Subcutaneous abdominal adipose tissue (tissue), 5 donors: Measurements from ENCODE around the gene HMGCS1.
A peak's percentile ranks its signal among the peaks of the same experiment; 100 is the strongest.

Experiments used
- H3K27ac ChIP-seq: one replicate; pipeline ENCODE4 v1.7.0; 2013; ENCODE audit warnings: low read depth, mild to moderate bottlenecking, inconsistent platforms, low read length, moderate library complexity
- H3K27me3 ChIP-seq, 5 donors: one replicate each; pipeline ENCODE4 v1.7.0; 2013; ENCODE audit warnings: low read length in 5 of 5, inconsistent platforms in 1 of 5; ENCODE audit not compliant: control insufficient read depth in 5 of 5, insufficient read depth in 4 of 5
- H3K36me3 ChIP-seq, 5 donors: one replicate each; pipeline ENCODE4 v1.7.0; 2013; ENCODE audit warnings: low read length in 5 of 5; ENCODE audit not compliant: control insufficient read depth in 5 of 5, insufficient read depth in 5 of 5
- H3K4me1 ChIP-seq, 5 donors: one replicate each; pipeline ENCODE4 v1.7.0; 2013; ENCODE audit warnings: low read length in 5 of 5, mild to moderate bottlenecking in 3 of 5, moderate library complexity in 1 of 5; ENCODE audit not compliant: control insufficient read depth in 5 of 5, insufficient read depth in 5 of 5
- H3K4me3 ChIP-seq, 5 donors: one replicate each; pipeline ENCODE4 v1.7.0; 2013; ENCODE audit warnings: low read length in 5 of 5, low read depth in 1 of 5
- H3K9ac ChIP-seq, 5 donors: one replicate each; pipeline ENCODE4 v1.7.0; 2013; ENCODE audit warnings: low read length in 5 of 5, mild to moderate bottlenecking in 4 of 5, moderate library complexity in 3 of 5
- H3K9me3 ChIP-seq, 5 donors: one replicate each; pipeline ENCODE4 v1.7.0; 2013; ENCODE audit warnings: low read length in 5 of 5; ENCODE audit not compliant: control insufficient read depth in 5 of 5
- donor health status: healthy.
- donor health status: healthy.
- donor health status: healthy.
- donor health status: healthy.
- donor health status: healthy.

The HMGCS1 gene

DNA sequence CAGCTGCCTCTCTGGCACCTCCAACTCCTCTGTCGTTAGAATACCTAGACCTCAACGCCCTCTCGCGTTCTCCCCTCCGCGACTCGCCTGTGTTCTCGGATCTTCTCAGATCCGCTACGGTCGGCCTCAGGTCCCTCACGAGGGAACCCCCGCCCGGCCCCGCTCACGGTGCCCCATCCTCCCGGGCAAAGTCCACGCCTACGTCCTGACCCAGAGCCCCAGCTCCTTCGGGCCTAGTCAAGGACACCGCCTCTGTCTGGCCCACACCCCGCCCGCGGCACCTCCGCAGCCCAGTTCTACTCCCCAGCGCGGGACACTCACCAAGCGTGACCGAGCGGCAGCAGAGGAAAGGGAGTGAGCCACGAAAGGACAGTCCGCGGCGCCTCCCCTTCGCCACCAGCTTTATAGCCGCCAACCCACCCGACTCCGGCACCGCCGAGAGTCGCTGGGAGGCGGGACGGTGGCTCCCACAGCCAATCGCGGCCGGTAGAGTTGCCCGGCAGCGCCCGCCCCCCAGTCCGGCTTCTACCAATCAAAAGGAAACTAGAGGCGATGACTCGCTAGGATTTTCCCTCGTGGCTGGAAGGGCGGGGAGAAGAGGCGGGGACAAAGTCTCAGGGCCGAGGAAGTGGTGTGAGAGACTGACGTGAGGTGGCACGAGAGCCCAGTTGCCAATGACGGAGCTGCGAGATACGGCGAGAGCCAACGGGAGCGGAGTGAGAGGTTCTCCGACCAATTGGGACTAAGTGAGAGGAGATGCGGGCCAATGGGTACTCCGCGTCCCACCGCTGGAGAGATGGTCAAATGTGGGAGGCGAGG, at the start of gene HMGCS1:
Gene HMGCS1, minus strand, starts transcription at position 378 of the 819 bp plus-strand sequence. CDS start 14,447 bp downstream, outside the sequence.
- no peaks in the 10 kb centered on the region for H3K9me3 ChIP-seq
- no peaks in the 10 kb centered on the region for H3K27me3 ChIP-seq
- H3K9ac ChIP-seq: peak within 1 kb of the TSS; percentile 88 to 96 (median 93)
- peak within 1 kb of the TSS; percentile 94 to 100 (median 95) for H3K4me3 ChIP-seq
- H3K4me1 ChIP-seq: peaks cover 8 to 51% (median 29%) of the 10 kb centered on the region in 5 donors
- H3K27ac ChIP-seq: peak within 1 kb of the TSS; percentile 90
- H3K36me3 ChIP-seq: no peaks in the 10 kb centered on the region

DNA sequence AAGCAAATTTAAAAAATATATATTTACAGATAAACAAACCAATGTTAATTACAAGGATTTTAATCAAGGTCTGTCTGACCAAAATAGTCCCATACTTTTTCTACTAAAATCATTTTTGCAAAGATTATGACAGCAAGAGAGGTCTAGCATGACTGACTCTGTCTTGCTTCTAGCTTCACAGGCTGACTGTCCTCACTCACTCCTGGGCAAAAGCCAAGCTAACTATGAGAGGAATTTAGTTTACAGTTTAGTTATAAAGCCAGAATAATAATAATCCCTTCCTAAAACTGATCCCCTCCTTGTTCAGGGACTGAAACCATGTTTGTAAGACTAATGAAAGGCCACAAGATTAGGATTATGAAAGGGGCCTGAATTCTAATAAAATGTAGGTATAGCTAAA, 45.5 kb upstream of the HMGCS1 start:
- Histone ChIP-seq H3K36me3 (no peaks in the 10 kb centered on the region), H3K9me3 (peaks cover 4 to 12% (median 10%) of the 10 kb centered on the region in 5 donors), H3K27me3 (no peaks in the 10 kb centered on the region), H3K27ac (no peak overlapping the region), H3K4me1 (no peaks in the 10 kb centered on the region), H3K4me3 (no peak overlapping the region), H3K9ac (no peak overlapping the region)

DNA sequence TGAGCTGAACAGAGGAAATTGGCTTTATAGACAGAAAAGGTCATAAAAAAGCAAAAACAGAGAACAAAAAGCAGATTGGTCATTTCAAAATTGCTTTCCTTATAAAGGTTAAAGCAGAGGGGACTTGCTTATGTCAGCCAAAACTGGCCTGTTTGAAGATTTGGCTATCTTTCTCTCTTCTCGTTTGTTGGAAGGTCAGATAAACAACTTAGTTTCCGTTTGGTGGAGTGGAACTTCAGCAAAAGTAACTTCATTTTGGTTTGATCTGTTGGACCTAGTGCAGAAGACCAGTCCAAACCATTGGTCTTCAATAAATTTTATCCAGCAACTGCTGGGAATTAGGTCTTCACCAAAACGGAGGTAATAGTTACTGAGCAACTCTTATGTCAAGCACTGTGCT, 45.1 kb upstream of the HMGCS1 start:
- peaks cover 4 to 12% (median 10%) of the 10 kb centered on the region in 5 donors for H3K9me3 ChIP-seq
- H3K27ac ChIP-seq: no peak overlapping the region
- H3K4me1 ChIP-seq: no peaks in the 10 kb centered on the region
- no peaks in the 10 kb centered on the region for H3K27me3 ChIP-seq
- no peaks in the 10 kb centered on the region for H3K36me3 ChIP-seq
- no peak overlapping the region for H3K4me3 ChIP-seq
- H3K9ac ChIP-seq: no peak overlapping the region

DNA sequence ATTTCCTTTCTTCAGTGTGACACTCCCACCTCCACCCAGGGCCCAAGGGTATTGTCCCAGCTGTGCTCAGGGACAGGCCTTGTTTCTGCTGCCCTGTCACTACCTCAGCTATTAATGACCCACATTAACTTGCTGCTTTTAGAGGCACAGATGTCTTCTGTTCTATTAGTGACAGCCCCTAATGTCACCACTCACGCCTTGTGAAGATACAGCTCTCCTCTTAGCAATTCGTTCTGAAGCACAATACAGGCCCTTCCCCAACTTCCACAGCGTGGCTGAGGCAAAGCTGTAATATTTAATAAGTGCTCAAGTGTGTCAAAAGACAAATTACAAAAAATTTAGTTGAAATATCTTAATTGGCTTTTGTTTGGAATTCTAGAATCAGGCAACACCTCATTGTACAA, 44.7 kb upstream of the HMGCS1 start:
- peaks cover 4 to 12% (median 10%) of the 10 kb centered on the region in 5 donors for H3K9me3 ChIP-seq
- no peaks in the 10 kb centered on the region for H3K36me3 ChIP-seq
- no peak overlapping the region for H3K9ac ChIP-seq
- H3K27me3 ChIP-seq: no peaks in the 10 kb centered on the region
- H3K27ac ChIP-seq: no peak overlapping the region
- no peaks in the 10 kb centered on the region for H3K4me1 ChIP-seq
- no peak overlapping the region for H3K4me3 ChIP-seq

DNA sequence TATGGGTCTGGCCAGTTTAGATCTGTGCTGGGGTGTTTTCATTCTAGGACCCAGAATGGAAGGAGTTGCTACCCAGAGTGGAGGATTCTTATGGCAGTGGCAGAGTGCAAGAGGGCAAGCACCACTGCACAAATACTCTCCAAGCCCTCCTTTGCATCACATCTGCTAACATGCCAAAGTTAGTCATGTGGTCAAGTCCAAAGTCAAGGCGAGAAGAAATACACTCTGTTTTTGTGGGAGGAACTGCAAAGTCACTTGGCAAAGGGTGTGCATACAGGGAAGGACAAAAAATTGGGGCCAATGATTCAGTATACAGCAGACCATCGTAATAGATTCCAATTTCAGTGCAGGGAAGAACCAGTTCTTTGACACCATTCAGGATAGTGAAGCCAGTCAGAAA, 43.9 kb upstream of the HMGCS1 start:
- Histone ChIP-seq H3K36me3 (no peaks in the 10 kb centered on the region), H3K4me3 (no peak overlapping the region), H3K9ac (no peak overlapping the region), H3K4me1 (no peaks in the 10 kb centered on the region), H3K27ac (no peak overlapping the region), H3K27me3 (no peaks in the 10 kb centered on the region), H3K9me3 (peaks cover 4 to 12% (median 10%) of the 10 kb centered on the region in 5 donors)

DNA sequence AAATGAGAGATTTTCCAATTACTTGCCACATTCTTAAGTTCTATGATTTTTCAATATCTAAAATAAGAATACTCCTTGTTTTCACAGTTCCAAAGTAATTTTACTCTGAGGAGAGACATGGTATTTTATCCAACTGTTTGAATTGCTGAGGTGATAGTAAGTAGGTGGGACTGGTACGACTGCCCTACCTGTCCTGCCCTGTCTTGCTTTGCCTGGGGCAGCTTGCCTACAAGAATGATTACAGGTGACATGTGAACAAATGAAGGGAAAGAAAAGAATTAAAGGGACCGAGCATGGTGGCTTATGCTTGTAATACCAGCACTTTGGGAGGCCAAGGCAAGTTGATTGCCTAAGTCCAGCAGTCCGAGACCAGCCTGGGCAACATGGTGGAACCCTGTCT, 41.6 kb upstream of the HMGCS1 start:
- peaks cover 0 to 3% (median 0%) of the 10 kb centered on the region in 5 donors for H3K27me3 ChIP-seq
- no peak overlapping the region for H3K9ac ChIP-seq
- H3K27ac ChIP-seq: no peak overlapping the region
- H3K4me1 ChIP-seq: no peaks in the 10 kb centered on the region
- peaks cover 0 to 4% (median 3%) of the 10 kb centered on the region in 5 donors for H3K9me3 ChIP-seq
- H3K4me3 ChIP-seq: no peak overlapping the region
- no peaks in the 10 kb centered on the region for H3K36me3 ChIP-seq

DNA sequence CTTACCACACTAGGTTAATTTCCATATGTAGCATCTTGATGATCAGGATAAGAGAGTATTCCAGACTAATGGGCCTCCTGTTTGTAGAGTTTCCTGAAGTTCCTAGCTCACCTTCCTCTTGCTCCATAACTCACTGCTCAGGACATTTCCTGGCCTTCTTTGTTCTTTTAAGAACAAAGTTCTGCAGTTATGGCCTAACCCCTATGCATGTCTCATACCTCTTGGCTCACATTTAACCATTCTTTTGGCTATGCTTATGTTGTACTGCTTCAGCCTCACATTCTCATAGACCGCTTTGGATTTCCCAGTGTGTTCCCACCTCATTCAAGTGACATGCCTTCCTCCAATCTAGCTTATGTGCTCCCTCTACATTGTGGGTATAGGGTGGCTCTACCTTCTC, 40.5 kb upstream of the HMGCS1 start:
- Histone ChIP-seq H3K27ac (no peak overlapping the region), H3K9ac (no peak overlapping the region), H3K4me1 (no peaks in the 10 kb centered on the region), H3K4me3 (no peak overlapping the region), H3K9me3 (no peaks in the 10 kb centered on the region), H3K36me3 (no peaks in the 10 kb centered on the region), H3K27me3 (peaks cover 0 to 4% (median 0%) of the 10 kb centered on the region in 5 donors)

DNA sequence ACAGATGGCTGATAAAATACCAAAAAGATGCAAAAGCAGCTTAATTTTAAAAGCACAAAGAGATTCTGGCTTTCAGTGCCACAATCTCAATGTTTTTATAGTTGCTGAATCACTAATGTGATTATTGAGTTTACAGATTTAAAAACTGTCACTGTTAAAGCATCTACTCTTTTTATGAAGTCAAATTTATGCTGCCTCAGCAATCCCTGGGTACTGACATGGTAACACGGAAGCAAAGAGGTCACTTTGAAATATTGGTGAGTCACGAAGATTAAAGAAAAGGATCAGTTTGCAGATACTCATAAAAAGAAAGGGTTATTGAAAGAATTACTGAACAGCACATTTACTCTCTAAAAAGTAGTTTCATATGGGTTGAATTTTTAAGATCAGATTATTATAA, 39.7 kb upstream of the HMGCS1 start:
- Histone ChIP-seq H3K9me3 (peaks cover 0 to 4% (median 0%) of the 10 kb centered on the region in 5 donors), H3K9ac (no peak overlapping the region), H3K4me3 (no peak overlapping the region), H3K36me3 (no peaks in the 10 kb centered on the region), H3K27ac (no peak overlapping the region), H3K4me1 (no peaks in the 10 kb centered on the region), H3K27me3 (peaks cover 0 to 4% (median 0%) of the 10 kb centered on the region in 5 donors)

DNA sequence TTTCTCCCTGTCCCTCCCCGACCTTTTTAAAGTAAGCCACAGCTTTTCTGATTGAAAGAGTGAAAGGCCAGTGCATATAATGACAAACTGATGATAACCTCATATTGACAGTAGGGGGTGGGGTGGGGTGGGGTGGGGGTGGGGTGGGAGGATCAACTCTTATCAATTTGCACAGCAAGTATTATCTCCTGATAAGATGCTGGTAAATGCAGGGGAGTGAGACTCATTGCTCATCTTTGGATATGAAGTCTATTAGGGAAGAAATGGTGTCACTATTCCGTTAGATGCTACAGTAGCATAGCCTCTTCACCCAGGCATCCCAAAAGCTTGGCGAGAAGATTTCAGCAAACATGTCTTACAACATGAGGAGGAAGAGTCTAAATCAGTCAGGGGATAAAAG, 38.9 kb upstream of the HMGCS1 start:
- H3K9ac ChIP-seq: no peak overlapping the region
- H3K4me1 ChIP-seq: no peaks in the 10 kb centered on the region
- H3K27ac ChIP-seq: no peak overlapping the region
- peaks cover 0 to 4% (median 0%) of the 10 kb centered on the region in 5 donors for H3K27me3 ChIP-seq
- no peaks in the 10 kb centered on the region for H3K36me3 ChIP-seq
- peaks cover 0 to 4% (median 0%) of the 10 kb centered on the region in 5 donors for H3K9me3 ChIP-seq
- no peak overlapping the region for H3K4me3 ChIP-seq

DNA sequence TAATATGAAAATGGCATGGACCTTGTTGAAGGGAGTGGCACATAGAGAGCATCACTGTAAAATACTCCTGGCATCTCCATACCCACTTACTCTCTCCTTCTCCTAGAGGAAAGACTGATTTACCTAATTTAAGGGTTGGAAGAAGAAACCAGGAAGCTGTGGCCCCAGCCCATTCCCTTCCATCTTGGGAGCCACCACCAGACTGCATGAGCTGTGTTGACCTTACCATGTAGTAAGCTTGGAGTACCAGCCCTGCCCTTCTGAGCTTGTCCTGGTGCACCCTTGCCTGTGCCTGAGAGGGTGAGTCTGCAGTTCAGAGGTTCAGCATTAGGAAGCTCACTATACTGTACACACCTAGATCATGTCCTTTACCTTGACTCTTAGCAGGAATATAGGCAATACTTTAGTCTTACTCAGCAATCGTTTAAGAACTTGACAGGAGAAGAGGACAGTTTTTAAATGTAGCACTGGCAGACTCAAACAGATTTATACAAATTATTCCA, 35.7 kb upstream of the HMGCS1 start:
- Histone ChIP-seq H3K36me3 (no peaks in the 10 kb centered on the region), H3K9ac (no peak overlapping the region), H3K9me3 (peaks cover 0 to 4% (median 0%) of the 10 kb centered on the region in 5 donors), H3K27me3 (peaks cover 0 to 4% (median 0%) of the 10 kb centered on the region in 5 donors), H3K4me3 (no peak overlapping the region), H3K27ac (no peak overlapping the region), H3K4me1 (no peaks in the 10 kb centered on the region)
